Mesenchymal stem cell (in vitro differentiated cells and primary cell): ENCODE measurements around the gene ZCCHC9.
A peak's percentile ranks its signal among the peaks of the same experiment; 100 is the strongest.
"Not testable (repeated sequence)": the region's sequence is repeated elsewhere in the genome, so short reads cannot be mapped to it uniquely, and the experiment has no call there.

Experiments used
- DNase-seq: peaks from one replicate; pipeline ENCODE4 v3.0.0-alpha.2; 2013
- H2AFZ ChIP-seq: one replicate; pipeline ENCODE4 v1.6.1; 2013; ENCODE audit warnings: low read depth, mild to moderate bottlenecking, control low read depth, inconsistent platforms, low read length, moderate library complexity
- H2AK5ac ChIP-seq: 2 replicates; pipeline ENCODE4 v1.6.1; 2013; ENCODE audit warnings: low read length, moderate library complexity, mild to moderate bottlenecking, inconsistent platforms; ENCODE audit not compliant: severe bottlenecking
- H2BK120ac ChIP-seq: one replicate; pipeline ENCODE4 v1.6.1; 2013; ENCODE audit warnings: low read depth, mild to moderate bottlenecking, inconsistent platforms, low read length, moderate library complexity
- H2BK12ac ChIP-seq, 2 experiments: one replicate each; pipeline ENCODE4 v1.6.1; 2013; ENCODE audit warnings: inconsistent platforms in 2 of 2, low read length in 2 of 2, mild to moderate bottlenecking in 2 of 2, moderate library complexity in 2 of 2, control low read depth in 1 of 2
- H2BK15ac ChIP-seq: one replicate; pipeline ENCODE4 v1.6.1; 2013; ENCODE audit warnings: mild to moderate bottlenecking, low read depth, inconsistent platforms; ENCODE audit not compliant: poor library complexity, severe bottlenecking
- H2BK5ac ChIP-seq: 2 replicates; pipeline ENCODE4 v1.6.1; 2013; ENCODE audit warnings: low read depth, mild to moderate bottlenecking, low read length, control low read depth, inconsistent platforms; ENCODE audit not compliant: poor library complexity, severe bottlenecking
- H3K14ac ChIP-seq, 2 experiments: one replicate each; pipeline ENCODE4 v1.6.1; 2013; ENCODE audit warnings: inconsistent platforms in 2 of 2, low read length in 2 of 2, control low read depth in 1 of 2, mild to moderate bottlenecking in 1 of 2, moderate library complexity in 1 of 2
- H3K18ac ChIP-seq, 2 experiments: one replicate each; pipeline ENCODE4 v1.6.1; 2013; ENCODE audit warnings: inconsistent platforms in 2 of 2, low read length in 2 of 2, control low read depth in 1 of 2, low read depth in 1 of 2, mild to moderate bottlenecking in 1 of 2
- H3K23ac ChIP-seq, 2 experiments: one replicate each; pipeline ENCODE4 v1.6.1; 2013; ENCODE audit warnings: inconsistent platforms in 2 of 2, low read length in 2 of 2, mild to moderate bottlenecking in 2 of 2, moderate library complexity in 2 of 2, control low read depth in 1 of 2
- H3K27ac ChIP-seq: 2 replicates; pipeline ENCODE4 v1.5.1; 2013; ENCODE audit warnings: mild to moderate bottlenecking, moderate library complexity, low read length, control low read depth, inconsistent platforms; ENCODE audit not compliant: poor library complexity, severe bottlenecking
- H3K27me3 ChIP-seq, 2 experiments: 2 replicates each; pipeline versions ENCODE4 v1.6.1 to v1.7.0; 2013; ENCODE audit warnings: low read length in 2 of 2, mild to moderate bottlenecking in 2 of 2, moderate library complexity in 2 of 2, control low read depth in 1 of 2, inconsistent platforms in 1 of 2; ENCODE audit not compliant: control insufficient read depth in 1 of 2, insufficient read depth in 1 of 2
- H3K36me3 ChIP-seq, 2 experiments: 2 replicates each; pipeline versions ENCODE4 v1.6.1 to v1.7.0; 2013; ENCODE audit warnings: low read length in 2 of 2, control low read depth in 1 of 2, inconsistent platforms in 1 of 2, low read depth in 1 of 2, mild to moderate bottlenecking in 1 of 2; ENCODE audit not compliant: insufficient read depth in 2 of 2, control insufficient read depth in 1 of 2
- H3K4ac ChIP-seq, 2 experiments: one replicate each; pipeline ENCODE4 v1.6.1; 2013; ENCODE audit warnings: inconsistent platforms in 2 of 2, low read length in 2 of 2, mild to moderate bottlenecking in 2 of 2, moderate library complexity in 2 of 2, control low read depth in 1 of 2, low read depth in 1 of 2
- H3K4me1 ChIP-seq: 2 replicates; pipeline ENCODE4 v1.6.1; 2013; ENCODE audit warnings: low read depth, low read length, control low read depth; ENCODE audit not compliant: control insufficient read depth, insufficient read depth
- H3K4me2 ChIP-seq: 2 replicates; pipeline ENCODE4 v1.6.1; 2013; ENCODE audit warnings: low read length, mild to moderate bottlenecking, inconsistent platforms; ENCODE audit not compliant: poor library complexity, severe bottlenecking
- H3K4me3 ChIP-seq, 2 experiments: 2 replicates each; pipeline versions ENCODE4 v1.5.1 to v1.7.0; 2013; ENCODE audit warnings: low read length in 2 of 2, mild to moderate bottlenecking in 2 of 2, control low read depth in 1 of 2, low read depth in 1 of 2; ENCODE audit not compliant: insufficient read depth in 1 of 2
- H3K79me1 ChIP-seq: replicated peaks from 2 replicates; pipeline ENCODE4 v1.6.1; 2013; ENCODE audit warnings: mild to moderate bottlenecking, control low read depth, low read length, inconsistent platforms; ENCODE audit not compliant: poor library complexity, severe bottlenecking
- H3K9ac ChIP-seq: 2 replicates; pipeline ENCODE4 v1.7.0; 2013; ENCODE audit warnings: mild to moderate bottlenecking, low read length, moderate library complexity
- H3K9me3 ChIP-seq: 2 replicates; pipeline ENCODE4 v1.7.0; 2013; ENCODE audit warnings: mild to moderate bottlenecking, low read length; ENCODE audit not compliant: control insufficient read depth
- H4K8ac ChIP-seq: one replicate; pipeline ENCODE4 v1.6.1; 2013; ENCODE audit warnings: inconsistent platforms, mild to moderate bottlenecking, low read length, moderate library complexity
- H4K91ac ChIP-seq: one replicate; pipeline ENCODE4 v1.6.1; 2013; ENCODE audit warnings: mild to moderate bottlenecking, low read length, inconsistent platforms
- WGBS: methylation state at CpG from one replicate; pipeline ENCODE4 v1.1.7; 2013; ENCODE audit warnings: mixed read lengths; 5-methylcytosine and 5-hydroxymethylcytosine counted together

Gene ZCCHC9

DNA sequence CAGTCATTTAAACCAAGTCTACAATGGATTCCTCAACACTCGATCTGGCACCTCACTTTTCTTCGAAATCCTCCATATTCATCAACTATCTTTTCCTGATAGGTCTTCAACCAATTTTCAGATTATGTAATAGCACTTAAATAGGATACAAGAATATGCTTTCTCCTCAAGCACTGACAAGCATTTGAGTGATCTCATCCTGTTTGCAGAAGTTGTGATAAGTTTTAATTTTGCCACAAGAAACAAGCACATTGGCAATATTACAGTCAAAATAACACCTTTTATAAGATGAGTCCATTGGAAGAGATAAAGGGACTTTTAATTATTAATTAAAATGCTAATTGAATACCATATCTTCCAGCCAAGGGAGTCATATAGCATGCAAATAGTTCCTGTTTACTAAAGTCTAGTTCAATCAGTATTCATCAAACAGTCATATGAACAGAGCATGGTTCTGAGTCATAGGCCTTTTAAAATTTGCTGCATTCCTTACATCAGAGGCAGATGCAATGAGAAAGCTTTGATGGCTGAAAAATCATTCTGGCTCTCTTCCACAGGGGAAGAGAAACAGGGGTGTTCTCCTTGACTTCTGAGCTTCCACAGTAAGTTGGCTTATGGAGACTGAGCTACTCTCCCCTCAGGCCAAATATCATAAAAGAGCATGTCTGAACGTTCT is 32.7 kb upstream of the ZCCHC9 start:
- Histone ChIP-seq H3K4me1 (peaks cover 8% of the 10 kb centered on the region), H4K8ac (no peak overlapping the region), H2BK12ac (peak overlapping the region in 1 of 2 experiments; percentile 66), H3K14ac (no peak overlapping the region), H3K79me1 (peaks cover 21% of the 10 kb centered on the region), H2AK5ac (no peak overlapping the region), H2BK5ac (no peak overlapping the region), H3K9ac (peak overlapping the region; percentile 74), H3K36me3 (peaks cover 0 to 3% of the 10 kb centered on the region in 2 experiments), H2BK15ac (no peak overlapping the region), H3K9me3 (peaks cover 4% of the 10 kb centered on the region), H3K4me3 (no peak overlapping the region), H3K18ac (peak overlapping the region in 1 of 2 experiments; percentile 70), H2AFZ (no peak overlapping the region), H2BK120ac (peak overlapping the region; percentile 49), H3K27me3 (no peaks in the 10 kb centered on the region), H3K23ac (no peak overlapping the region), H3K4me2 (no peak overlapping the region), H3K4ac (peak overlapping the region in 1 of 2 experiments; percentile 89), H3K27ac (peak overlapping the region; percentile 69), H4K91ac (no peak overlapping the region)
- 56% methylated on average over 3 of the region's 3 CpGs for WGBS
- peak; percentile 84 for DNase-seq

- Histone ChIP-seq H2AK5ac (peak overlapping the region; percentile 49), H3K9ac (peak overlapping the region; percentile 74), H3K4me1 (peaks cover 8% of the 10 kb centered on the region), H3K4ac (peak overlapping the region in 1 of 2 experiments; percentile 41), H4K91ac (peak overlapping the region; percentile 78), H3K4me3 (no peak overlapping the region), H2BK5ac (no peak overlapping the region), H4K8ac (peak overlapping the region; percentile 69), H3K4me2 (no peak overlapping the region), H3K27ac (no peak overlapping the region), H3K14ac (no peak overlapping the region), H2AFZ (no peak overlapping the region), H3K36me3 (peaks cover 0 to 3% of the 10 kb centered on the region in 2 experiments), H3K18ac (peak overlapping the region; percentile 64 to 75), H2BK120ac (no peak overlapping the region), H2BK12ac (peak overlapping the region; percentile 54 to 90), H3K23ac (no peak overlapping the region), H3K9me3 (peaks cover 4% of the 10 kb centered on the region), H2BK15ac (peak overlapping the region; percentile 77), H3K27me3 (no peaks in the 10 kb centered on the region), H3K79me1 (peaks cover 21% of the 10 kb centered on the region)
- no peak for DNase-seq
- WGBS: 86% methylated on average over 8 of the region's 8 CpGs
These were observed 31.5 kb upstream of the ZCCHC9 start for GRCh38 chr5:81269751-81270393.

- H3K9ac ChIP-seq, H3K27me3 ChIP-seq, H2BK120ac ChIP-seq, H2AFZ ChIP-seq, H2BK12ac ChIP-seq, H3K9me3 ChIP-seq, H3K23ac ChIP-seq, H2BK5ac ChIP-seq, H3K4me3 ChIP-seq, H3K4me2 ChIP-seq, H3K36me3 ChIP-seq, H3K27ac ChIP-seq, H3K14ac ChIP-seq, H3K4me1 ChIP-seq, DNase-seq: not testable (repeated sequence)
- Histone ChIP-seq H2AK5ac (peak overlapping the region; percentile 49), H3K18ac (peak overlapping the region in 1 of 2 experiments; percentile 64), H4K91ac (peak overlapping the region; percentile 78), H3K4ac (peak overlapping the region in 1 of 2 experiments; percentile 6), H3K79me1 (peaks cover 21% of the 10 kb centered on the region), H2BK15ac (peak overlapping the region; percentile 77), H4K8ac (peak overlapping the region; percentile 69)
- WGBS: 98% methylated on average over 2 of the region's 2 CpGs
These were observed 30.9 kb upstream of the ZCCHC9 start for GRCh38 chr5:81270394-81271027.

- H3K4me3 ChIP-seq: no peak overlapping the region
These were observed 17.4 kb upstream of the ZCCHC9 start for GRCh38 chr5:81283976-81284375.

More at GRCh38 chr5:81283976-81284375, 17.4 kb upstream of the ZCCHC9 start:
- no peak overlapping the region for H3K4ac ChIP-seq
- H4K91ac ChIP-seq: no peak overlapping the region
- H2BK5ac ChIP-seq: no peak overlapping the region
- H3K4me2 ChIP-seq: no peak overlapping the region
- H3K18ac ChIP-seq: peak overlapping the region in 1 of 2 experiments; percentile 24
- no peaks in the 10 kb centered on the region for H3K4me1 ChIP-seq
- peaks cover 0 to 4% of the 10 kb centered on the region in 2 experiments for H3K36me3 ChIP-seq
- H2AFZ ChIP-seq: no peak overlapping the region
- H3K9ac ChIP-seq: no peak overlapping the region
- H2BK12ac ChIP-seq: no peak overlapping the region
- no peaks in the 10 kb centered on the region for H3K9me3 ChIP-seq
- no peak overlapping the region for H3K27ac ChIP-seq
- no peak overlapping the region for H3K23ac ChIP-seq
- peaks cover 12% of the 10 kb centered on the region for H3K79me1 ChIP-seq
- H3K14ac ChIP-seq: no peak overlapping the region
- no peak overlapping the region for H4K8ac ChIP-seq
- H2BK15ac ChIP-seq: no peak overlapping the region
- no peaks in the 10 kb centered on the region for H3K27me3 ChIP-seq
- no peak for DNase-seq
- no peak overlapping the region for H2BK120ac ChIP-seq
- H2AK5ac ChIP-seq: no peak overlapping the region
- no CpG with 5 or more reads among the region's 1 CpG for WGBS
